Calu3 (cell line): ENCODE data around the gene SEC22C. TPM values are rescaled to one million over a fixed set of nuclear protein-coding genes. Genes with fewer than 3 reads are reported as not detected.

Experiments
- BruUV-seq: library from RNA; stranded (reverse); fragments of 400-500 nt; replicated peaks from 2 replicates; lab custom pipeline; 2021; lab: Mats Ljungman, UMichigan
- CTCF ChIA-PET: fragments of 300-600 bp; sonication (Branson Sonifier 250); formaldehyde crosslinking; loops from one replicate; lab custom pipeline; 2022; ENCODE audit warnings: antibody characterized with exemption; lab: Charles Lee
- DNase-seq: peaks from one replicate; pipeline ENCODE4 v3.0.0; 2022
- H3K27ac Mint-ChIP-seq: one replicate; pipeline ENCODE4 v1.8.0; 2022; ENCODE audit warnings: mixed read lengths; ENCODE audit not compliant: unreplicated experiment
- H3K27me3 Mint-ChIP-seq: one replicate; pipeline ENCODE4 v1.8.0; 2022; ENCODE audit warnings: mixed read lengths; ENCODE audit not compliant: unreplicated experiment
- H3K36me3 Mint-ChIP-seq: one replicate; pipeline ENCODE4 v1.8.0; 2022; ENCODE audit warnings: mild to moderate bottlenecking, moderate library complexity, mixed read lengths; ENCODE audit not compliant: insufficient read depth, unreplicated experiment
- H3K4me1 Mint-ChIP-seq: one replicate; pipeline ENCODE4 v1.8.0; 2022; ENCODE audit warnings: mild to moderate bottlenecking, low read depth, mixed read lengths; ENCODE audit not compliant: unreplicated experiment
- H3K4me3 Mint-ChIP-seq: one replicate; pipeline ENCODE4 v1.8.0; 2022; ENCODE audit warnings: mild to moderate bottlenecking, low read depth, moderate library complexity, mixed read lengths; ENCODE audit not compliant: unreplicated experiment
- H3K9me3 Mint-ChIP-seq: one replicate; pipeline ENCODE4 v1.8.0; 2022; ENCODE audit warnings: low read depth, mixed read lengths; ENCODE audit not compliant: unreplicated experiment
- intact Hi-C: fragments of 100-400 bp; cut with micrococcal nuclease; formaldehyde crosslinking; loops from one replicate; pipeline ENCODE4 v1.10.0; 2022; ENCODE audit not compliant: unreplicated experiment
- total RNA-seq: library from RNA; stranded (reverse); gene quantifications from 2 replicates; pipeline ENCODE4 v1.2.3, GENCODE V29; 2022
- TF ChIP-seq, protein P1 (sequence below): fragments of 200-600 bp; IDR thresholded peaks from one replicate; pipeline ENCODE4 v1.8.0; 2022; ENCODE audit warnings: antibody characterized with exemption; ENCODE audit not compliant: unreplicated experiment

SEC22C gene
- total RNA-seq, 1 experiment from 2014 or later = 42.3 TPM

DNA sequence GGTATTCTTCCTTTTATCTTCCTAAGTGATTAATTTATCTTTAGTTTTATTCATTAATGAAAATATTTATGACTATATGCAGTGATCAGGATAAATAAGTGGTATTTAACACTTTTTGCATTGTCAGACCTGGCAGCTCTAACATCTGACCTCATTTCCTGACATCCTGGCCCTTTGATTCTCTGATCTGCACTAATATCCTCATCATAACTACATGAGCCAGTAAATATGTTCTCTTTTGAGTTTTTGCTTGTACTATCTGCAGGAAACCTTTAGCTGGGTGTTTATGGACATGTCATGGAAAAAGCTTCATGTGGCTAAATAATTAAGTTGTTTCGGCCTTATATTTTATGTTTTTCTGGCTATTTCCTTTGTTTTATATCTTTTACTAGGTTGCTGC lies 29.2 kb upstream of the SEC22C start:
- Mint-ChIP-seq H3K9me3 (no peaks in the 10 kb centered on the region), H3K27me3 (no peaks in the 10 kb centered on the region), H3K4me1 (peaks cover 11% of the 10 kb centered on the region), H3K36me3 (peaks cover 15% of the 10 kb centered on the region), H3K27ac (no peak overlapping the region), H3K4me3 (no peak overlapping the region)
- DNase-seq = no peak
- CTCF ChIA-PET = no interaction called here
- intact Hi-C loops = no loop called here
- BruUV-seq = no TSS peak
- TF ChIP-seq, protein P1, sequence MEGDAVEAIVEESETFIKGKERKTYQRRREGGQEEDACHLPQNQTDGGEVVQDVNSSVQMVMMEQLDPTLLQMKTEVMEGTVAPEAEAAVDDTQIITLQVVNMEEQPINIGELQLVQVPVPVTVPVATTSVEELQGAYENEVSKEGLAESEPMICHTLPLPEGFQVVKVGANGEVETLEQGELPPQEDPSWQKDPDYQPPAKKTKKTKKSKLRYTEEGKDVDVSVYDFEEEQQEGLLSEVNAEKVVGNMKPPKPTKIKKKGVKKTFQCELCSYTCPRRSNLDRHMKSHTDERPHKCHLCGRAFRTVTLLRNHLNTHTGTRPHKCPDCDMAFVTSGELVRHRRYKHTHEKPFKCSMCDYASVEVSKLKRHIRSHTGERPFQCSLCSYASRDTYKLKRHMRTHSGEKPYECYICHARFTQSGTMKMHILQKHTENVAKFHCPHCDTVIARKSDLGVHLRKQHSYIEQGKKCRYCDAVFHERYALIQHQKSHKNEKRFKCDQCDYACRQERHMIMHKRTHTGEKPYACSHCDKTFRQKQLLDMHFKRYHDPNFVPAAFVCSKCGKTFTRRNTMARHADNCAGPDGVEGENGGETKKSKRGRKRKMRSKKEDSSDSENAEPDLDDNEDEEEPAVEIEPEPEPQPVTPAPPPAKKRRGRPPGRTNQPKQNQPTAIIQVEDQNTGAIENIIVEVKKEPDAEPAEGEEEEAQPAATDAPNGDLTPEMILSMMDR = no peak

DNA sequence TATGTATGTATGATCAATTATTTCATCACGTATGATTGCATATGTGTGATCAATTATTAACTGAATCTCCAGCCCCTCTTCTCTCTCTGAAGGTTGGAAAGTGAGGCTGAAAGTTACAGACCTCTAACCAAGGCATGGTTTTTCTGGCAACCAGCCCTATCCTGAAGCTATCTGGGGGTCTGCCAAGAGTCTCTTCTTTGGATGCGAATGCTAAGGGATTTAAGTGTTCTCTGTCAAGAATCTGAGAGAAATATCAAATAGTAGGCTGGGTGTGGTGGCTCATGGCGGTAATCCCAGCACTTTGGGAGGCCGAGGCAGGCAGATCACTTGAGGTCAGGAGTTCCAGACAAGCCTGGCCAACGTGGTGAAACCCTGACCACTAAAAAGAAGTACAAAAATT lies 26.8 kb upstream of the SEC22C start:
- no peak for DNase-seq
- peaks cover 25% of the 10 kb centered on the region for H3K36me3 Mint-ChIP-seq
- H3K4me1 Mint-ChIP-seq = peaks cover 17% of the 10 kb centered on the region
- no peaks in the 10 kb centered on the region for H3K27me3 Mint-ChIP-seq
- H3K27ac Mint-ChIP-seq = no peak overlapping the region
- H3K9me3 Mint-ChIP-seq = no peaks in the 10 kb centered on the region
- CTCF ChIA-PET = interaction anchor here (1.0 kb wide), 1 partner anchor 18 kb away, joined by 3 read pairs; the partner anchor contains the start of gene SS18L2
- TF ChIP-seq, protein P1 = no peak
- intact Hi-C loops = no loop called here
- no TSS peak for BruUV-seq
- H3K4me3 Mint-ChIP-seq = no peak overlapping the region

DNA sequence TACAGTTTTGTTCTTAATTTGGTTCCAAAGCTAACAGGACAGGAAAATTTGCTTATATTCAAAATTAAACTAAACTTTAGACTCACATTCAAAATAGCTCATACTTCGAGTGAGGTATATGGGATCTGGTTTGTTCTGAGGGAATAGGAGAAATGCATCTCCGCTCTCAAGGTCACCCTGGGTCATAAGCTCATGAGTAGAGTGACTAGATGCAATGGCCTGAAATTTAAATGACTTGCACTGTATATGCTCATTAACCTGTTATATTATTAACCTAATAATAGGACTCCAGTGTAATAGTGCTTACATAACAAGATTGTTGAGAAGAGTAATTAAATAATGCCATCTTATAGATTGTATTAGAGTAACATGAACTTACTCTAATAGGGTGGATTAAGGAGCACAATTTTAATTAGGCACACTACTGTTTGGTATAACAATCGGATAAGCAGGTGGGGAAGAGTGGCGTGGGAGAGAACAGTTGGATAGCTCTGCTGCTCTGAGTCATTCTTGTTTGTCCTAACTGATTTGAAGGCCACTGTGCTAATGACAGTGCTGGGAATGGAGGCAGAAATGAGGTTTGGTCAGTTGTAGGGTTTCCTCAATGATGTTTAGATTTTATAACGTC lies 23.9 kb upstream of the SEC22C start:
- H3K27ac Mint-ChIP-seq = no peak overlapping the region

DNA sequence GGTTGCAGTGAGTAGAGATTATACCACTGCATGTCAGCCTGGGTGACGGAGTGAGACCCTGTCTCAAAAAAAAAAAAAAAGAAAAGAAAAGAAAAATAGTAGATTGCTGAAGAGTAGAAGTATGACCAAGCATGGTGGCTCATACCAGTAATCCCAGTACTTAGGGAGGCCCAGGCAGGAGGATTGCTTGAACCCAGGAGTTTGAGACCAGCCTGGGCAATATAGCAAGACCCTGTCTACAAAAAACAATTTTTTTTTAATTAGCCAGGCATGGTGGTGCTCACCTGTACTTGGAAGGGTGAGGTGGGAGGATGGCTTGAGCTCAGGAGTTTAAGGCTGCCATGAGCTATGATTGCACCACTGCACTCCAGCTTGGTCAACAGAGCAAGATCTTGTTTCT lies 21.2 kb upstream of the SEC22C start:
- Mint-ChIP-seq H3K36me3 (peaks cover 51% of the 10 kb centered on the region), H3K4me3 (no peak overlapping the region), H3K4me1 (peaks cover 19% of the 10 kb centered on the region), H3K9me3 (no peaks in the 10 kb centered on the region), H3K27me3 (no peaks in the 10 kb centered on the region), H3K27ac (no peak overlapping the region)
- DNase-seq = no peak
- TF ChIP-seq, protein P1 = no peak
- no TSS peak for BruUV-seq
- intact Hi-C loops = no loop called here
- CTCF ChIA-PET = no interaction called here

More for the DNA sequence above, 23.9 kb upstream of the SEC22C start:
- no TSS peak for BruUV-seq
- intact Hi-C loops = no loop called here
- CTCF ChIA-PET = interaction anchor here (0.6 to 1.1 kb wide), 2 partner anchors 12 to 195 kb away, joined by 3 to 4 read pairs; no protein-coding TSS in a partner anchor
- H3K9me3 Mint-ChIP-seq = no peaks in the 10 kb centered on the region
- no peaks in the 10 kb centered on the region for H3K27me3 Mint-ChIP-seq
- H3K4me3 Mint-ChIP-seq = no peak overlapping the region
- no peak for DNase-seq
- peaks cover 35% of the 10 kb centered on the region for H3K36me3 Mint-ChIP-seq
- TF ChIP-seq, protein P1 = no peak
- H3K4me1 Mint-ChIP-seq = peaks cover 19% of the 10 kb centered on the region
